ENCODE data around the gene HPCA. TPM values are rescaled to one million over a fixed set of nuclear protein-coding genes. Genes with fewer than 3 reads are reported as not detected.

HPCA gene
- total and polyA plus RNA-seq, 4 experiments from 2014 or later: 0.70 TPM; not detected in 3

DNA sequence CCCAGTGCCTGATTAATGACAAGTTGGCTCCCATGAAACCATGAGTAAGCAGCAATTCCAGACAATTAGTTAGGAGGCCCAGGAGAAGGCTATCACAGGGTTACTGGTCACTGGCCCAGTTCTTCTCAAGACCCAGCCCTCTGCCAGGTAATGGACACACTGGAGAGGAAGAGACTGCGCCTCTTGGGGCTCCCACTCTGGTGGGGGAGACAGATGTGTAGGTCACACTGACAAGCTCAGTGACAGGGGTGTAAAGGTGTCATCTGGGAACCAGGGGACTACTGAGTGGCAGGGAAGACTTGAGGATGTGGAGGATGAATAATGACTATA is 4.9 kb downstream of the HPCA start:
- DNase-seq: no peak
- ChIA-PET CTCF (ENCODE audit: partially characterized antibody) (no interaction called here), POLR2A (ENCODE audit: partially characterized antibody) (no interaction called here)
- Mint-ChIP-seq H3K9me3 (peaks cover 0 to 2% (median 0%) of the 10 kb centered on the region in 8 donors), H3K4me3 (peak overlapping the region in 1 of 8 donors; percentile 55), H3K27me3 (peaks cover 45 to 67% of the 10 kb centered on the region in 2 donors), H3K27ac (no peak overlapping the region), H3K36me3 (peaks cover 0 to 6% of the 10 kb centered on the region in 2 donors), H3K4me1 (peaks cover 5 to 14% (median 11%) of the 10 kb centered on the region in 4 donors)
- intact Hi-C loops (cut with micrococcal nuclease): no loop called here
- H3K27me3 ChIP-seq (ENCODE audit: insufficient read depth, low read length): peaks cover 21% of the 10 kb centered on the region
- H3K9me3 ChIP-seq (ENCODE audit: control insufficient read depth in 1 of 2, low read length in 2 of 2): no peaks in the 10 kb centered on the region
- H3K27ac ChIP-seq (ENCODE audit: low read depth, low read length): no peak overlapping the region
- H3K36me3 ChIP-seq (ENCODE audit: insufficient read depth, low read length): no peaks in the 10 kb centered on the region
- H3K4me1 ChIP-seq (ENCODE audit: insufficient read depth, low read length): peaks cover 3% of the 10 kb centered on the region
- no peak overlapping the region for H3K4me3 ChIP-seq (ENCODE audit: low read length in 2 of 2)

DNA sequence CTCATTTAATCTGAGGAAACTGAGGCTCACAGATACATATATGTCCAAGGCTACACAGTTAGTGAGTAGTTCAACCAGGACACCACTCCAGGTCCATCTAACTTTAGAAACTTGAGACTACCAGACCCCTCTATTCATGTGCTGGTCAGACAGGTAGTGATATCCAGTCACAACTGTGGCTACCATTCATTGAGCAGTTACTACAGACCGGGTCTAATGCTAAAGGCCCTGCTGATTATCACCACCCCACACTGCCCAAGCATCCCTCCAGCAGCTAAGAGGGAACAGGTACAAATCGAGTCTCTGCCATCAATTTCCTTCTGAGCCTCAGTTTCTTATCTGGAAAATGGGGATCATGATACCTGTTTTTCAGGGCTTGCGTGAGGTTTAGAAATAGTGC is 5.3 kb downstream of the HPCA start:
- H3K27ac Mint-ChIP-seq: peak overlapping the region in 1 of 7 donors; percentile 9
- DNase-seq: no peak
- Histone ChIP-seq H3K27me3 (ENCODE audit: insufficient read depth, low read length) (peaks cover 21% of the 10 kb centered on the region), H3K4me3 (ENCODE audit: low read length in 2 of 2) (no peak overlapping the region), H3K27ac (ENCODE audit: low read depth, low read length) (no peak overlapping the region), H3K4me1 (ENCODE audit: insufficient read depth, low read length) (peaks cover 3% of the 10 kb centered on the region), H3K9me3 (ENCODE audit: control insufficient read depth in 1 of 2, low read length in 2 of 2) (no peaks in the 10 kb centered on the region), H3K36me3 (ENCODE audit: insufficient read depth, low read length) (no peaks in the 10 kb centered on the region)
- H3K36me3 Mint-ChIP-seq: peaks cover 0 to 6% of the 10 kb centered on the region in 2 donors
- peaks cover 0 to 2% (median 0%) of the 10 kb centered on the region in 8 donors for H3K9me3 Mint-ChIP-seq
- peaks cover 46 to 70% of the 10 kb centered on the region in 2 donors for H3K27me3 Mint-ChIP-seq
- H3K4me3 Mint-ChIP-seq: peak overlapping the region in 3 of 8 donors; percentile 59 to 61 (median 61)
- CTCF ChIA-PET (ENCODE audit: partially characterized antibody): no interaction called here
- peaks cover 5 to 14% (median 11%) of the 10 kb centered on the region in 4 donors for H3K4me1 Mint-ChIP-seq
- POLR2A ChIA-PET (ENCODE audit: partially characterized antibody): no interaction called here
- intact Hi-C loops (cut with micrococcal nuclease): no loop called here

DNA sequence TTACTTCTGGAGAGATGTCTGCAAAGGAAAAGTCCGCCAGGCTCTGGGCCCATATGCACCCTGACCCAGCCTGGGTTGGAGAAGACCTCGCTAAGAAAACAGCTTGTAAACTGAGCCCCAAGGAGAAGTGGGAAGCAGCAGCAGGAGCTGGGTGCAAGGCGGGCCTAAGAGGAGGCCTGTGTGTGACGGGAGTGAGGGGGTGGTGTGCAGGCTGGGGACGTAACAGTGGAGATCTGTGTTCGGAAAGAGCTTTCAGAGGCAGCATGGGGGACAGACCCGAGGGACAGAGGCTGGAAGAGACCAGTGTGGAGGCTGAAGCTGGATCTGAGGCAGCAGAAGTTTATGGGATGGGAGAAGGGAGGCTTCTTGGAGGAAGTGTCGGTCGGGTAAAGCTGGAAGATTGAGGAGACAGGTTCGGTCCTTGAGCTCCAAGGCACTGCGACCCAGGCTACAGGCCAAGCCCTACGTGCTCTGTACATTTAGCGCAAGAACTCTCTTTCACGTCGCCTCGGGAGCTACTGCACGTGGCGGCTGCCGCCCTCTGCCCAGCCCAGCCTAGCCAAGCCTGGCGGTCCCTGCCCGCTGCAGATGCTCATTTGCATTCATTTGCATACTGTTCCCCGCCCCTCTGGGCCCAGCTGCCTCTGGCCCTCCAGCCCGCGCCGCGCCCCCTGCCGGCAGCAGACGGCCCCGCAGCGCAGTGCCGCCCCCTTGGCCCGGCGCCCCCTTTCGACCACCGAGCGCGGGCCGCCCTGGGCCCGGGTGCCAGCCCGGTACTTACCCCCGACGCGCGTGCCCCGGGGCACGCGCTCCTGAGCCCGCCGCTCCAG is 6.3 kb downstream of the HPCA start:
- peaks cover 40 to 68% of the 10 kb centered on the region in 2 donors for H3K27me3 Mint-ChIP-seq
- Histone ChIP-seq H3K4me1 (ENCODE audit: insufficient read depth, low read length) (peaks cover 3% of the 10 kb centered on the region), H3K4me3 (ENCODE audit: low read length in 2 of 2) (no peak overlapping the region), H3K36me3 (ENCODE audit: insufficient read depth, low read length) (no peaks in the 10 kb centered on the region), H3K27me3 (ENCODE audit: insufficient read depth, low read length) (peaks cover 21% of the 10 kb centered on the region), H3K9me3 (ENCODE audit: control insufficient read depth in 1 of 2, low read length in 2 of 2) (no peaks in the 10 kb centered on the region), H3K27ac (ENCODE audit: low read depth, low read length) (no peak overlapping the region)
- H3K4me3 Mint-ChIP-seq: peak overlapping the region; percentile 59 to 80 (median 71)
- ChIA-PET CTCF (ENCODE audit: partially characterized antibody) (interaction anchor here (0.8 kb wide), 1 partner anchor 14 kb away, joined by 3 read pairs; no protein-coding TSS in a partner anchor), POLR2A (ENCODE audit: partially characterized antibody) (interaction anchor here (0.7 to 1.3 kb wide), 2 partner anchors 9 to 72 kb away, joined by 3 to 4 read pairs; partner anchors contain the start of gene RNF19B)
- peaks cover 0 to 2% (median 0%) of the 10 kb centered on the region in 8 donors for H3K9me3 Mint-ChIP-seq
- peaks cover 4 to 11% (median 9%) of the 10 kb centered on the region in 4 donors for H3K4me1 Mint-ChIP-seq
- intact Hi-C loops (cut with micrococcal nuclease): no loop called here
- no peak for DNase-seq
- no peak overlapping the region for H3K27ac Mint-ChIP-seq
- peaks cover 0 to 6% of the 10 kb centered on the region in 2 donors for H3K36me3 Mint-ChIP-seq

GRCh38 chr1:32893198-32894018 is 7.1 kb downstream of the HPCA start:
- no peak overlapping the region for H3K27ac Mint-ChIP-seq
- peaks cover 0 to 6% of the 10 kb centered on the region in 2 donors for H3K36me3 Mint-ChIP-seq
- peaks cover 0 to 2% (median 0%) of the 10 kb centered on the region in 8 donors for H3K9me3 Mint-ChIP-seq
- H3K36me3 ChIP-seq (ENCODE audit: insufficient read depth, low read length): no peaks in the 10 kb centered on the region
- peaks cover 4 to 11% (median 9%) of the 10 kb centered on the region in 4 donors for H3K4me1 Mint-ChIP-seq
- CTCF ChIA-PET (ENCODE audit: partially characterized antibody): interaction anchor here (1.2 kb wide), 1 partner anchor 15 kb away, joined by 3 read pairs; no protein-coding TSS in a partner anchor
- no peaks in the 10 kb centered on the region for H3K9me3 ChIP-seq (ENCODE audit: control insufficient read depth in 1 of 2, low read length in 2 of 2)
- H3K4me3 ChIP-seq (ENCODE audit: low read length in 2 of 2): no peak overlapping the region
- H3K27ac ChIP-seq (ENCODE audit: low read depth, low read length): no peak overlapping the region
- peaks cover 3% of the 10 kb centered on the region for H3K4me1 ChIP-seq (ENCODE audit: insufficient read depth, low read length)
- POLR2A ChIA-PET (ENCODE audit: partially characterized antibody): interaction anchor here (0.7 to 1.3 kb wide), 2 partner anchors 10 to 71 kb away, joined by 3 to 4 read pairs; partner anchors contain the start of gene RNF19B
- intact Hi-C loops (cut with micrococcal nuclease): no loop called here
- no peak for DNase-seq
- peaks cover 21% of the 10 kb centered on the region for H3K27me3 ChIP-seq (ENCODE audit: insufficient read depth, low read length)
- H3K4me3 Mint-ChIP-seq: peak overlapping the region; percentile 46 to 83 (median 58)
- peaks cover 36 to 63% of the 10 kb centered on the region in 2 donors for H3K27me3 Mint-ChIP-seq

DNA sequence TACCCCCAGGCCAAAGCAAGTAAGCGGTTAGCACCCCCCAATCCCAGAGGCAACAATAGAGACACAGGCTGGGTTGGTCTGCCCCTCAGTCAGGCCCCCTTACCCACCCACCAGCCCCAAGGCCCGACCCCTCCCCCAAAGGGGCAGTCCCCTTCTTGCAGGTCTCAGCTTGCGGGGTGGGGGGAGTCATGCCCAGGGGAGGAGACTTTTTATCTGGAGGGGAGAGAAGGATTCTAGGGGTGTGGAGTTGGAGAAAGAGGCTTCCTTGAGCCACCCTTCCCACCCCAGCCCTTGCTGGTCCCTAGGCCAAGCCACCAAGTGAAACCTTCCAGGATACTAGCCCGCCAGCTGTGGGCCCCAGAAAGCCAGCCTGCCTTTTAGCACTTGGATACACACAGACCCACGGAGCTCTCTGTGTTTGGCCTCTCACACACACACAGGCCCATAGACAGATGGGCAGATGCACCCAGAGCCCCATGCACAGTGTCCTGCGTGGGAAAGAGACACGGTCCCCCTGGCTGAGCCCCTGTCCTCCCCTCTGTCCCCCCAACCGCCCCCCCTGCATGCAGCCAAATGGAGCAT is 7.8 kb downstream of the HPCA start:
- Mint-ChIP-seq H3K4me3 (peak overlapping the region in 4 of 8 donors; percentile 34 to 83 (median 70)), H3K36me3 (peaks cover 0 to 6% of the 10 kb centered on the region in 2 donors), H3K27ac (no peak overlapping the region), H3K27me3 (peaks cover 34 to 62% of the 10 kb centered on the region in 2 donors), H3K9me3 (peaks cover 0 to 2% (median 0%) of the 10 kb centered on the region in 8 donors), H3K4me1 (peaks cover 4 to 11% (median 9%) of the 10 kb centered on the region in 4 donors)
- Histone ChIP-seq H3K36me3 (ENCODE audit: insufficient read depth, low read length) (no peaks in the 10 kb centered on the region), H3K4me1 (ENCODE audit: insufficient read depth, low read length) (peaks cover 3% of the 10 kb centered on the region), H3K27ac (ENCODE audit: low read depth, low read length) (no peak overlapping the region), H3K4me3 (ENCODE audit: low read length in 2 of 2) (no peak overlapping the region), H3K27me3 (ENCODE audit: insufficient read depth, low read length) (peaks cover 24% of the 10 kb centered on the region), H3K9me3 (ENCODE audit: control insufficient read depth in 1 of 2, low read length in 2 of 2) (no peaks in the 10 kb centered on the region)
- DNase-seq: no peak
- ChIA-PET CTCF (ENCODE audit: partially characterized antibody) (interaction anchor here (1.2 kb wide), 1 partner anchor 15 kb away, joined by 3 read pairs; no protein-coding TSS in a partner anchor), POLR2A (ENCODE audit: partially characterized antibody) (no interaction called here)
- intact Hi-C loops (cut with micrococcal nuclease): no loop called here

GRCh38 chr1:32894681-32895080 is 8.4 kb downstream of the HPCA start:
- peaks cover 0 to under 1% of the 10 kb centered on the region in 2 donors for H3K36me3 Mint-ChIP-seq
- peaks cover 26% of the 10 kb centered on the region for H3K27me3 ChIP-seq (ENCODE audit: insufficient read depth, low read length)
- H3K4me3 ChIP-seq (ENCODE audit: low read length in 2 of 2): no peak overlapping the region
- no peak overlapping the region for H3K27ac ChIP-seq (ENCODE audit: low read depth, low read length)
- H3K9me3 Mint-ChIP-seq: peaks cover 0 to 2% (median 0%) of the 10 kb centered on the region in 8 donors
- H3K4me1 Mint-ChIP-seq: peaks cover 4 to 11% (median 9%) of the 10 kb centered on the region in 4 donors
- H3K36me3 ChIP-seq (ENCODE audit: insufficient read depth, low read length): no peaks in the 10 kb centered on the region
- H3K9me3 ChIP-seq (ENCODE audit: control insufficient read depth in 1 of 2, low read length in 2 of 2): no peaks in the 10 kb centered on the region
- intact Hi-C loops (cut with micrococcal nuclease): no loop called here
- H3K27me3 Mint-ChIP-seq: peaks cover 30 to 58% of the 10 kb centered on the region in 2 donors
- peaks cover 3% of the 10 kb centered on the region for H3K4me1 ChIP-seq (ENCODE audit: insufficient read depth, low read length)
- ChIA-PET POLR2A (ENCODE audit: partially characterized antibody) (no interaction called here), CTCF (ENCODE audit: partially characterized antibody) (interaction anchor here (1.0 kb wide), 1 partner anchor 182 kb away, joined by 3 read pairs; no protein-coding TSS in a partner anchor)
- no peak for DNase-seq
- H3K27ac Mint-ChIP-seq: no peak overlapping the region
- H3K4me3 Mint-ChIP-seq: no peak overlapping the region
